ENCODE measurements around the gene KANSL3. TPM values are rescaled to one million over a fixed set of nuclear protein-coding genes. Genes with fewer than 3 reads are reported as not detected.

KANSL3 gene
- total and polyA plus RNA-seq, 9 of the 15 experiments (the other 6 are each of a cell fraction or from before 2014, with no cell fraction given), result 11.3 to 43.7 (median 27.9) TPM

- H3K9me3 ChIP-seq (replicated peaks; ENCODE audit: control insufficient read depth, insufficient read depth, low read depth, low read length), result no peaks in the 10 kb centered on the region
- H3K9me1 ChIP-seq (ENCODE audit: control insufficient read depth, insufficient read depth, low read length), result no peaks in the 10 kb centered on the region
- no peaks in the 10 kb centered on the region for H3K27me3 ChIP-seq (ENCODE audit: control insufficient read depth in 2 of 2, insufficient read depth in 2 of 2, low read length in 2 of 2)
- intact Hi-C loops (cut with micrococcal nuclease), result no loop called here
- H3K27ac ChIP-seq (ENCODE audit: extremely low read depth, low read depth, low read length), result no peak overlapping the region
- FAIRE-seq, result no peak
- H4K20me1 ChIP-seq (replicated peaks; ENCODE audit: control insufficient read depth, insufficient read depth, low read length), result no peaks in the 10 kb centered on the region
- H3K4me1 ChIP-seq (replicated peaks in 1 of 2; ENCODE audit: control insufficient read depth in 2 of 2, insufficient read depth in 2 of 2, low read length in 2 of 2), result no peaks in the 10 kb centered on the region; a peak in 2 of 5 replicates
- POLR2A ChIA-PET, result interaction anchor here (0.6 to 2.6 kb wide), 2 partner anchors 12 to 41 kb away, joined by 3 to 7 read pairs; no protein-coding TSS in a partner anchor
- in situ Hi-C loops (cut with MboI), result no loop called here
- H3K36me3 ChIP-seq (ENCODE audit: control insufficient read depth, insufficient read depth, low read length), result peaks cover 74% of the 10 kb centered on the region
- H3K4me2 ChIP-seq (ENCODE audit: insufficient read depth, low read length), result no peak overlapping the region
- TF ChIP-seq ZNF282 (CRISPR knock-in tag; IDR thresholded peaks at IDR 0.05) (no peak), ZNF644 (tag; IDR thresholded peaks at IDR 0.05; ENCODE audit: low read depth) (no peak), ZNF347 (CRISPR knock-in tag; IDR thresholded peaks at IDR 0.05; ENCODE audit: low read depth) (no peak), TEAD1 (CRISPR knock-in tag; IDR thresholded peaks at IDR 0.05) (no peak), TFE3 (CRISPR knock-in tag; IDR thresholded peaks at IDR 0.05) (no peak), KDM2B (CRISPR knock-in tag; IDR thresholded peaks at IDR 0.05) (no peak), CTBP1 (IDR thresholded peaks at IDR 0.05; ENCODE audit: borderline replicate concordance) (no peak), LEF1 (IDR thresholded peaks at IDR 0.05) (no peak), PBX2 (CRISPR knock-in tag; IDR thresholded peaks at IDR 0.05; ENCODE audit: low read depth) (no peak), PBX2 (tag; conservative IDR thresholded peaks at IDR 0.05; ENCODE audit: low read depth) (no peak), ZNF512 (tag; IDR thresholded peaks at IDR 0.05) (no peak)
- H3K4me3 ChIP-seq, result no peak overlapping the region
- H3K9ac ChIP-seq (ENCODE audit: insufficient read depth in 1 of 2, low read depth in 2 of 2, low read length in 2 of 2), result no peak overlapping the region
- H3K79me2 ChIP-seq (ENCODE audit: control insufficient read depth, insufficient read depth, low read length), result no peaks in the 10 kb centered on the region
- 97% methylated on average over 5 of the region's 5 CpGs for WGBS (ENCODE audit: insufficient coverage, low coverage, missing lambda C conversion rate)
- CTCF ChIA-PET (ENCODE audit: low intra/inter-chr PET ratio), result no interaction called here
- H2AFZ ChIP-seq (ENCODE audit: low read depth, low read length), result no peak overlapping the region
- no TSS peak for BruUV-seq (replicated peaks)
- DNase-seq (ENCODE audit: extremely low read depth in 1 of 4, low spot score in 3 of 4), result no peak
- no peak for ATAC-seq
Measured at GRCh38 chr2:96594691-96595152, 43.4 kb downstream of the KANSL3 start.

Measured in K562 (cell line).